HepG2 (cell line): Measurements from ENCODE around the gene TPI1. TPM values are rescaled to one million over a fixed set of nuclear protein-coding genes. Genes with fewer than 3 reads are reported as not detected.

Experiments used
- polyA plus RNA-seq, 8 experiments: library from polyadenylated mRNA; depleted of rRNA in 3 of 8; stranded (reverse) in 7 of 8; unstranded in 1 of 8; fragments of >200 nt; fragmentation: Illumina TruSeq in 4 of 8; extraction: Trizol in 4 of 8; gene quantifications; 2 replicates each; pipeline versions ENCODE4 v1.2.1 to v1.2.3, GENCODE V29; 2011 to 2016; ENCODE audit warnings: low read depth in 4 of 8, missing spikeins in 1 of 8, mixed read lengths in 1 of 8; ENCODE audit not compliant: insufficient read depth in 1 of 8
- total RNA-seq, 5 experiments: library from RNA; depleted of rRNA; stranded (reverse); fragments of >200 nt; fragmentation: Illumina TruSeq; extraction: Trizol; gene quantifications; 2 replicates each; pipeline ENCODE4 v1.2.3, GENCODE V29; 2016; ENCODE audit warnings: low read depth in 1 of 5

Gene TPI1
- total and polyA plus RNA-seq, 2 of the 13 experiments (the other 11 are each of a cell fraction or from before 2014, with no cell fraction given), result 945 to 2,535 TPM

Other genes with a start within 250 kb of the TPI1 start
- gene LPAR5, start 231.6 kb upstream of the TPI1 start, total RNA-seq (2016; rRNA removed; fragmentation: Illumina TruSeq; extraction: Trizol), result 0.07 and 0.09 TPM in 2 replicates
- gene LPAR5, start 231.6 kb upstream of the TPI1 start, polyA plus RNA-seq (2011; rRNA removed), result 0.17 and 0.32 TPM in 2 replicates
- not detected in 2 replicates for gene ACRBP, start 220.1 kb upstream of the TPI1 start, total RNA-seq (2016; rRNA removed; fragmentation: Illumina TruSeq; extraction: Trizol)
- gene ACRBP, start 220.1 kb upstream of the TPI1 start, polyA plus RNA-seq (2011; rRNA removed), result 0.37 and 0.46 TPM in 2 replicates
- gene ING4, start 204.4 kb upstream of the TPI1 start, total RNA-seq (2016; rRNA removed; fragmentation: Illumina TruSeq; extraction: Trizol), result 12.7 and 14.4 TPM in 2 replicates
- gene ING4, start 204.4 kb upstream of the TPI1 start, polyA plus RNA-seq (2011; rRNA removed), result 32.4 and 34.2 TPM in 2 replicates
- 23.6 and 24.1 TPM in 2 replicates for gene ZNF384, start 178.2 kb upstream of the TPI1 start, total RNA-seq (2016; rRNA removed; fragmentation: Illumina TruSeq; extraction: Trizol)
- 54.3 and 55.3 TPM in 2 replicates for gene ZNF384, start 178.2 kb upstream of the TPI1 start, polyA plus RNA-seq (2011; rRNA removed)
- gene PIANP, start 166.7 kb upstream of the TPI1 start, total RNA-seq (2016; rRNA removed; fragmentation: Illumina TruSeq; extraction: Trizol), result not detected in 2 replicates
- not detected in 2 replicates for gene PIANP, start 166.7 kb upstream of the TPI1 start, polyA plus RNA-seq (2011; rRNA removed)
- 38.0 and 40.0 TPM in 2 replicates for gene COPS7A, start 143.5 kb upstream of the TPI1 start, total RNA-seq (2016; rRNA removed; fragmentation: Illumina TruSeq; extraction: Trizol)
- gene COPS7A, start 143.5 kb upstream of the TPI1 start, polyA plus RNA-seq (2011; rRNA removed), result 71.4 and 73.6 TPM in 2 replicates
- 88.1 and 95.8 TPM in 2 replicates for gene MLF2, start 114.4 kb upstream of the TPI1 start, total RNA-seq (2016; rRNA removed; fragmentation: Illumina TruSeq; extraction: Trizol)
- 167 and 178 TPM in 2 replicates for gene MLF2, start 114.4 kb upstream of the TPI1 start, polyA plus RNA-seq (2011; rRNA removed)
- gene PTMS, start 101.2 kb upstream of the TPI1 start, total RNA-seq (2016; rRNA removed; fragmentation: Illumina TruSeq; extraction: Trizol), result 40.5 and 42.1 TPM in 2 replicates
- gene PTMS, start 101.2 kb upstream of the TPI1 start, polyA plus RNA-seq (2011; rRNA removed), result 79.1 and 82.4 TPM in 2 replicates
- gene LAG3, start 95.0 kb upstream of the TPI1 start, total RNA-seq (2016; rRNA removed; fragmentation: Illumina TruSeq; extraction: Trizol), result 0.11 TPM in 1 of 2 replicates, not detected in the other
- gene LAG3, start 95.0 kb upstream of the TPI1 start, polyA plus RNA-seq (2011; rRNA removed), result 0.26 and 0.51 TPM in 2 replicates
- gene CD4, start 78.0 kb upstream of the TPI1 start, total RNA-seq (2016; rRNA removed; fragmentation: Illumina TruSeq; extraction: Trizol), result 0.07 and 0.27 TPM in 2 replicates
- gene CD4, start 78.0 kb upstream of the TPI1 start, polyA plus RNA-seq (2011; rRNA removed), result 0.68 and 0.95 TPM in 2 replicates
- gene GPR162, start 45.7 kb upstream of the TPI1 start, total RNA-seq (2016; rRNA removed; fragmentation: Illumina TruSeq; extraction: Trizol), result not detected in 2 replicates
- gene GPR162, start 45.7 kb upstream of the TPI1 start, polyA plus RNA-seq (2011; rRNA removed), result 0.08 and 0.10 TPM in 2 replicates
- gene P3H3, start 39.1 kb upstream of the TPI1 start, total RNA-seq (2016; rRNA removed; fragmentation: Illumina TruSeq; extraction: Trizol), result 7.9 and 20.5 TPM in 2 replicates
- 20.1 and 21.1 TPM in 2 replicates for gene P3H3, start 39.1 kb upstream of the TPI1 start, polyA plus RNA-seq (2011; rRNA removed)
- 0.17 and 1.3 TPM in 2 replicates for gene GNB3, start 26.6 kb upstream of the TPI1 start, total RNA-seq (2016; rRNA removed; fragmentation: Illumina TruSeq; extraction: Trizol)
- 3.6 and 3.8 TPM in 2 replicates for gene GNB3, start 26.6 kb upstream of the TPI1 start, polyA plus RNA-seq (2011; rRNA removed)
- gene CDCA3, start 16.2 kb upstream of the TPI1 start, total RNA-seq (2016; rRNA removed; fragmentation: Illumina TruSeq; extraction: Trizol), result 51.9 and 56.5 TPM in 2 replicates
- gene CDCA3, start 16.2 kb upstream of the TPI1 start, polyA plus RNA-seq (2011; rRNA removed), result 21.8 and 32.7 TPM in 2 replicates
- 53.4 and 56.0 TPM in 2 replicates for gene USP5, start 15.4 kb upstream of the TPI1 start, total RNA-seq (2016; rRNA removed; fragmentation: Illumina TruSeq; extraction: Trizol)
- gene USP5, start 15.4 kb upstream of the TPI1 start, polyA plus RNA-seq (2011; rRNA removed), result 39.6 and 42.8 TPM in 2 replicates
- gene SPSB2, start 5.8 kb downstream of the TPI1 start, total RNA-seq (2016; rRNA removed; fragmentation: Illumina TruSeq; extraction: Trizol), result 4.0 and 6.2 TPM in 2 replicates
- gene SPSB2, start 5.8 kb downstream of the TPI1 start, polyA plus RNA-seq (2011; rRNA removed), result 1.9 and 2.0 TPM in 2 replicates
- 6.0 and 6.7 TPM in 2 replicates for gene LRRC23, start 37.3 kb downstream of the TPI1 start, total RNA-seq (2016; rRNA removed; fragmentation: Illumina TruSeq; extraction: Trizol)
- 6.2 and 7.8 TPM in 2 replicates for gene LRRC23, start 37.3 kb downstream of the TPI1 start, polyA plus RNA-seq (2011; rRNA removed)
- gene ENO2, start 47.0 kb downstream of the TPI1 start, total RNA-seq (2016; rRNA removed; fragmentation: Illumina TruSeq; extraction: Trizol), result 15.9 and 19.3 TPM in 2 replicates
- gene ENO2, start 47.0 kb downstream of the TPI1 start, polyA plus RNA-seq (2011; rRNA removed), result 136 and 144 TPM in 2 replicates
- gene ATN1, start 60.4 kb downstream of the TPI1 start, total RNA-seq (2016; rRNA removed; fragmentation: Illumina TruSeq; extraction: Trizol), result 2.1 TPM in 2 replicates
- 8.6 and 10.7 TPM in 2 replicates for gene ATN1, start 60.4 kb downstream of the TPI1 start, polyA plus RNA-seq (2011; rRNA removed)
- not detected in 2 replicates for gene RNU7-1, start 76.3 kb downstream of the TPI1 start, total RNA-seq (2016; rRNA removed; fragmentation: Illumina TruSeq; extraction: Trizol)
- not detected in 2 replicates for gene RNU7-1, start 76.3 kb downstream of the TPI1 start, polyA plus RNA-seq (2011; rRNA removed)
- gene C12orf57, start 76.5 kb downstream of the TPI1 start, total RNA-seq (2016; rRNA removed; fragmentation: Illumina TruSeq; extraction: Trizol), result 84.0 and 89.7 TPM in 2 replicates
- 287 and 302 TPM in 2 replicates for gene C12orf57, start 76.5 kb downstream of the TPI1 start, polyA plus RNA-seq (2011; rRNA removed)
- gene PTPN6, start 83.8 kb downstream of the TPI1 start, total RNA-seq (2016; rRNA removed; fragmentation: Illumina TruSeq; extraction: Trizol), result 9.5 and 10.6 TPM in 2 replicates
- gene PTPN6, start 83.8 kb downstream of the TPI1 start, polyA plus RNA-seq (2011; rRNA removed), result 9.1 and 10.5 TPM in 2 replicates
- 291 and 394 TPM in 2 replicates for gene PHB2, start 103.1 kb downstream of the TPI1 start, total RNA-seq (2016; rRNA removed; fragmentation: Illumina TruSeq; extraction: Trizol)
- gene PHB2, start 103.1 kb downstream of the TPI1 start, polyA plus RNA-seq (2011; rRNA removed), result 425 and 468 TPM in 2 replicates
- 130 and 190 TPM in 2 replicates for gene EMG1, start 103.4 kb downstream of the TPI1 start, total RNA-seq (2016; rRNA removed; fragmentation: Illumina TruSeq; extraction: Trizol)
- 57.7 and 76.3 TPM in 2 replicates for gene EMG1, start 103.4 kb downstream of the TPI1 start, polyA plus RNA-seq (2011; rRNA removed)
- gene LPCAT3, start 150.9 kb downstream of the TPI1 start, total RNA-seq (2016; rRNA removed; fragmentation: Illumina TruSeq; extraction: Trizol), result 22.1 and 44.5 TPM in 2 replicates
- 62.7 and 64.3 TPM in 2 replicates for gene LPCAT3, start 150.9 kb downstream of the TPI1 start, polyA plus RNA-seq (2011; rRNA removed)
- gene C1S, start 193.2 kb downstream of the TPI1 start, total RNA-seq (2016; rRNA removed; fragmentation: Illumina TruSeq; extraction: Trizol), result 8.2 and 18.2 TPM in 2 replicates
- 14.5 and 23.3 TPM in 2 replicates for gene C1S, start 193.2 kb downstream of the TPI1 start, polyA plus RNA-seq (2011; rRNA removed)
- 1.7 and 3.5 TPM in 2 replicates for gene C1R, start 224.9 kb downstream of the TPI1 start, total RNA-seq (2016; rRNA removed; fragmentation: Illumina TruSeq; extraction: Trizol)
- gene C1R, start 224.9 kb downstream of the TPI1 start, polyA plus RNA-seq (2011; rRNA removed), result 6.5 and 11.2 TPM in 2 replicates
- gene C1RL, start 241.7 kb downstream of the TPI1 start, total RNA-seq (2016; rRNA removed; fragmentation: Illumina TruSeq; extraction: Trizol), result 14.2 and 28.9 TPM in 2 replicates
- gene C1RL, start 241.7 kb downstream of the TPI1 start, polyA plus RNA-seq (2011; rRNA removed), result 53.1 and 73.4 TPM in 2 replicates